Gastroesophageal sphincter (tissue), 4 donors: ENCODE data around the gene MFSD11. TPM values are rescaled to one million over a fixed set of nuclear protein-coding genes. Genes with fewer than 3 reads are reported as not detected.
A peak's percentile ranks its signal among the peaks of the same experiment; 100 is the strongest.
"Not testable (repeated sequence)": the region's sequence is repeated elsewhere in the genome, so short reads cannot be mapped to it uniquely, and the experiment has no call there.

Experiments used
- ATAC-seq: fragments of 150-250 bp; one replicate; pipeline ENCODE4 v1.9.1; 2016; ENCODE audit warnings: mild to moderate bottlenecking, moderate library complexity
- H3K27ac ChIP-seq, 4 donors: fragments of 200-600 bp; sonication (generic) in 3 of 4; 1 replicate in 3 of 4; 2 replicates in 1 of 4; pipeline ENCODE4 v1.5.1; 2016 to 2019
- H3K27me3 ChIP-seq: fragments of 200-600 bp; sonication (generic); one replicate; pipeline ENCODE4 v1.5.1; 2019
- H3K36me3 ChIP-seq, 2 donors: fragments of 200-600 bp; sonication (generic); one replicate each; pipeline ENCODE4 v1.5.1; 2019; ENCODE audit warnings: control low read depth in 1 of 2
- H3K4me1 ChIP-seq, 3 donors: fragments of 200-600 bp; sonication (generic); 1 replicate in 2 of 3; 2 replicates in 1 of 3; pipeline ENCODE4 v1.5.1; 2016 to 2019; ENCODE audit warnings: control low read depth in 2 of 3
- H3K4me3 ChIP-seq, 2 donors: fragments of 200-600 bp; sonication (generic); one replicate each; pipeline ENCODE4 v1.5.1; 2019; ENCODE audit warnings: mild to moderate bottlenecking in 1 of 2, moderate library complexity in 1 of 2
- H3K9me3 ChIP-seq, 3 donors: fragments of 200-600 bp; sonication (generic); one replicate each; pipeline ENCODE4 v1.5.1; 2017 to 2019; ENCODE audit warnings: control low read depth in 2 of 3
- EP300 ChIP-seq: sonication (generic); formaldehyde crosslinking; IDR thresholded peaks from one replicate; pipeline ENCODE4 v1.6.1; 2017; ENCODE audit warnings: antibody characterized with exemption, mild to moderate bottlenecking
- POLR2A ChIP-seq, 2 donors: fragments of 450-650 bp; IDR thresholded peaks; one replicate each; pipeline ENCODE4 v1.6.1; 2017; ENCODE audit warnings: antibody characterized with exemption in 2 of 2, mild to moderate bottlenecking in 2 of 2, moderate library complexity in 1 of 2
- POLR2AphosphoS5 ChIP-seq: sonication (generic); formaldehyde crosslinking; IDR thresholded peaks from one replicate; pipeline ENCODE4 v1.6.1; 2017; ENCODE audit warnings: antibody characterized with exemption
- WGBS, 2 donors: methylation state at CpG; one replicate each; pipeline ENCODE4 v1.1.5; 2018; ENCODE audit warnings: low coverage in 1 of 2; 5-methylcytosine and 5-hydroxymethylcytosine counted together
- total RNA-seq, 4 donors: library from RNA; depleted of rRNA; stranded (reverse); fragments of >200 nt; gene quantifications; one replicate each; pipeline ENCODE4 v1.1.0, GENCODE V29; 2016
- TF ChIP-seq, protein P1 (sequence below), 4 experiments: fragments of 200-600 bp in 2 of 4; fragments of 450-650 bp in 2 of 4; sonication (generic) in 1 of 4; IDR thresholded peaks; one replicate each; pipeline ENCODE4 v1.5.1; 2017 to 2019; ENCODE audit warnings: antibody characterized with exemption in 4 of 4, mild to moderate bottlenecking in 2 of 4, moderate library complexity in 2 of 4

Gene MFSD11
- total RNA-seq, 4 donors from 2014 or later = 18.4 to 27.8 (median 20.9) TPM

DNA sequence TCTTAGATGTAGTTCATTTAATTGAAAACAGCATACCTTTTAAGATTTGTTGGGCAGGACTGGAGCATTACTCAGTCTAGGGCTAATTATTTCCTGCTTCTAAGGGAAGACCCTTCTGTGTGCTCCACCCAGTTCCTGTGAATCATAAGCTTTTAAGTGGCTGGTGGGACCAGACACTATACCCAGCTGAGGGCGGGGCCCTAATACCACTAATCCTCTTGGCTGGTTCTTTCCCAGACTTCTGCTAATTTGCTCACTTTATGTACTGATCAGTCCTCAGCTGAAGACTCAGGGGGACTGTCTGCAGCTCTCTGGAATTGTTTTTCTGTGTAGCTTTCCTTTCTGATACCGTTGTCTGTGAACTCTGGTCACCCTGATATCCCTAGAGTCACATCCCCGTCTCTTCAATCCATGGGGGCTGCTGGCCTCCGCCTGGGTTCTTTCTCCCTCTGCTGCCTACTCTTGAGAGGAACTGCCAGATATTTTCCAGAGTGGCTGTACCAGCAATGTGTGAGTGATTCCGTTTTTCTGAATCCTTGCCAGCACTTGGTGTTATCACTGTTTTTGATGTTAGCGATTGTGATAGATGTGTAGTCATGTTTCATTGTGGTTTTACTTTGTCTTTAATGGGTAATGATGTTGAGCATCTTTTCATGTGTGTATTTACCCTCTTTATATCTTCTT lies 35.1 kb downstream of the MFSD11 start:
- Histone ChIP-seq H3K9me3 (no peaks in the 10 kb centered on the region), H3K36me3 (peaks cover 0 to 98% of the 10 kb centered on the region in 2 donors), H3K4me1 (no peaks in the 10 kb centered on the region), H3K4me3 (no peak overlapping the region), H3K27me3 (no peaks in the 10 kb centered on the region), H3K27ac (peak overlapping the region in 2 of 4 donors; percentile 14 to 37)
- WGBS, 2 donors = 57 to 70% methylated on average over 2 to 6 of the region's 6 CpGs
- peak; percentile 65 for ATAC-seq
- TF ChIP-seq POLR2AphosphoS5 (no peak), POLR2A (IDR thresholded peaks at IDR 0.05) (no peak)
- TF ChIP-seq, protein P1, sequence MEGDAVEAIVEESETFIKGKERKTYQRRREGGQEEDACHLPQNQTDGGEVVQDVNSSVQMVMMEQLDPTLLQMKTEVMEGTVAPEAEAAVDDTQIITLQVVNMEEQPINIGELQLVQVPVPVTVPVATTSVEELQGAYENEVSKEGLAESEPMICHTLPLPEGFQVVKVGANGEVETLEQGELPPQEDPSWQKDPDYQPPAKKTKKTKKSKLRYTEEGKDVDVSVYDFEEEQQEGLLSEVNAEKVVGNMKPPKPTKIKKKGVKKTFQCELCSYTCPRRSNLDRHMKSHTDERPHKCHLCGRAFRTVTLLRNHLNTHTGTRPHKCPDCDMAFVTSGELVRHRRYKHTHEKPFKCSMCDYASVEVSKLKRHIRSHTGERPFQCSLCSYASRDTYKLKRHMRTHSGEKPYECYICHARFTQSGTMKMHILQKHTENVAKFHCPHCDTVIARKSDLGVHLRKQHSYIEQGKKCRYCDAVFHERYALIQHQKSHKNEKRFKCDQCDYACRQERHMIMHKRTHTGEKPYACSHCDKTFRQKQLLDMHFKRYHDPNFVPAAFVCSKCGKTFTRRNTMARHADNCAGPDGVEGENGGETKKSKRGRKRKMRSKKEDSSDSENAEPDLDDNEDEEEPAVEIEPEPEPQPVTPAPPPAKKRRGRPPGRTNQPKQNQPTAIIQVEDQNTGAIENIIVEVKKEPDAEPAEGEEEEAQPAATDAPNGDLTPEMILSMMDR (IDR thresholded peaks at IDR 0.05) = no peak

DNA sequence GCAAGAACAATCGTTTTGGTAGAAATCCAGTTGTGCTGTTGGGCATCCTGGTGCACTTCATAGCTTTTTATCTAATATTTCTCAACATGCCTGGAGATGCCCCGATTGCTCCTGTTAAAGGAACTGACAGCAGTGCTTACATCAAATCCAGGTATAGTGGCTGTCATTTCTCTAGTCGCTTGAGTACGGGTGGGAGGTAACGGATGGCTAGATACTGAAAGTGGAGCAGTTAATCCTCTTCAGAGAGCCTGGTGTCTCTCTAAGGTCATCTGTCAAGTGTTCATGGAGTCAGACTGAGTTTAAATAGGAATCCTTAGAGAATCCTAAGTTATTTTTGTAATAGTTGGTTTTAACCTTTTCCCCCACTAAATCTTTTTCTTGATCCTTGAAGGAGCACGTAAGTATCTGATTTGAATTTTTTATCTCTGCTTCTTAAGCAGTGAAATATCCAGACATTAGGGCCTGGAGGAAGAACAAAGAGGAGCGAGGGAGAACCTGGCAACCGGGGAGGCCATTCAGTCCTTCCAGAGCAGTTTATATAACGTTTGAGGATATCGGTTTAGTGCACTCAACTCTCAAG lies 37.2 kb downstream of the MFSD11 start:
- no peak overlapping the region for H3K4me3 ChIP-seq
- WGBS, 2 donors = 80 to 94% methylated on average over 6 to 10 of the region's 10 CpGs
- no peaks in the 10 kb centered on the region for H3K27me3 ChIP-seq
- peaks cover 0 to 97% of the 10 kb centered on the region in 2 donors for H3K36me3 ChIP-seq
- H3K4me1 ChIP-seq = no peaks in the 10 kb centered on the region
- H3K9me3 ChIP-seq = no peaks in the 10 kb centered on the region
- TF ChIP-seq POLR2A (IDR thresholded peaks at IDR 0.05) (no peak), POLR2AphosphoS5 (no peak), EP300 (no peak)
- TF ChIP-seq, protein P1 (IDR thresholded peaks at IDR 0.05) = no peak
- H3K27ac ChIP-seq = no peak overlapping the region
- ATAC-seq = no peak

DNA sequence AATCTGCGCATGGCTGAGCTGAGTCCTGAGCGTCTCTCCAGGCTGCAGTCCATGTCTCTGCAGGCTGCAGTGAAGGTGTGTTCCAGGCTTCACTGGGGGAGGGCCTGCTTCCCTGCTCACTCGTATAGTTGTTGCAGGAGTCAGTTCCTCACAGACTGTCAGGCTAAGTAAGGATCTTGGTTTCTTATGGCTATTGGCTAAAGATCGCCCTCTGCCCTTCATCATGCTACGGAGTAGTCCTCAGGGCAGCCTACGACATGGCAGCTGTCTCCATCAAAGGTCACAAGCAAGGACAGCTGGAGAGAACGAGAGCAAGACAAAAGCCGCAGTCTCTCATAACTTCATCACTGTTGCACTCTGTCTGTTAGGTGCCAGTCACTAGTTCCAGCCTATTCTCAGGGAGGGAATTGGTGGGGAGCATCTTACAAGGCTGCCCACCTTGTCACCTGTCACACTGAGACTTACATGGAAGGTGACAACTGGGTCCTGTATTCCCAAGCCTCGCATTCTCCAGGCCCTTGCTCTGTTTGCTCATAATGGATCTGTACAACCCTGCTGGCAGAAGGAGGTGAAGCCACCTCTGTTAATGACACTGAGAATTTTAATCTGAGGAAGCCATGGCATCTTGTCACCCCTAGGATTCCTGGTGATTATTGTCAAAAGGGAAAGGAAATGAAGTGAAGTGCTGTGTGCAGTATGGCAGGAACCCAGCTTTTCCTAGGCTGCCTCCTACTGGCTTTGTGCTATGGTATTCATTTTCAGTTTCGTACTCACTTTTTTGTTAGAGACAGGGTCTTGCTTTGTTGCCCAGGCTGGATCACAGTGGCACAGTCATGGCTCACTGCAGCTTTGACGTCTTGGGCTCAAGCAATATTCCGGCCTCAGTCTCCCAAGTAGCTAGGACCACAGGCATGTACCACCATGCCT lies 43.4 kb downstream of the MFSD11 start:
- TF ChIP-seq POLR2A (IDR thresholded peaks at IDR 0.05) (no peak), POLR2AphosphoS5 (no peak), EP300 (no peak)
- TF ChIP-seq, protein P1 (IDR thresholded peaks at IDR 0.05) = no peak
- Histone ChIP-seq H3K36me3 (peaks cover 0 to 84% of the 10 kb centered on the region in 2 donors), H3K27me3 (no peaks in the 10 kb centered on the region), H3K27ac (no peak overlapping the region), H3K9me3 (no peaks in the 10 kb centered on the region), H3K4me1 (no peaks in the 10 kb centered on the region), H3K4me3 (no peak overlapping the region)
- ATAC-seq = no peak
- WGBS, 2 donors = 78 to 84% methylated on average over 3 to 8 of the region's 12 CpGs

DNA sequence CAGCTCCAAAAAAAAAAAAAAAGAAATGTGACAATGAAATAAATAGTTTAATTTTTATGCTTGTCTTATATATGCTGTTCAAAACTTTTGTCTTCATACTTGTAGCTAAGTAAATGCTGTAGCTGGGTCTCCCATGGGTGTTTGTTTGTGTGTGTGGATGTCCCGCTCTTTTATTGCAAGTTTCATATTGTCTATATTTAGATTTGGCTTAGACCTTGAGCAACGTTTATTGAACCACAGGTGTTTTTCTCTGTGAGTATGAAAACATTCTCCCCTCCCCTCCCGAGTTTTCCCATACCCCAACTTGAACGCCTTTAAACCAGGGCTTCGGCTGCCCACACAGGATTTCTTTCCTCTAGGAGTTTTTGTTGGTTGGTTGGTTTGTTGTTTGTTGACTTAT lies 45.2 kb downstream of the MFSD11 start:
- H3K4me1 ChIP-seq = no peaks in the 10 kb centered on the region
- H3K4me3 ChIP-seq = no peak overlapping the region
- no peak overlapping the region for H3K27ac ChIP-seq
- TF ChIP-seq POLR2A (IDR thresholded peaks at IDR 0.05) = no peak
- no peak for TF ChIP-seq POLR2AphosphoS5
- H3K9me3 ChIP-seq = no peaks in the 10 kb centered on the region
- 83 to 100% methylated on average over 1 to 5 of the region's 5 CpGs for WGBS, 2 donors
- H3K36me3 ChIP-seq = peaks cover 0 to 71% of the 10 kb centered on the region in 2 donors
- no peak for ATAC-seq
- no peaks in the 10 kb centered on the region for H3K27me3 ChIP-seq

DNA sequence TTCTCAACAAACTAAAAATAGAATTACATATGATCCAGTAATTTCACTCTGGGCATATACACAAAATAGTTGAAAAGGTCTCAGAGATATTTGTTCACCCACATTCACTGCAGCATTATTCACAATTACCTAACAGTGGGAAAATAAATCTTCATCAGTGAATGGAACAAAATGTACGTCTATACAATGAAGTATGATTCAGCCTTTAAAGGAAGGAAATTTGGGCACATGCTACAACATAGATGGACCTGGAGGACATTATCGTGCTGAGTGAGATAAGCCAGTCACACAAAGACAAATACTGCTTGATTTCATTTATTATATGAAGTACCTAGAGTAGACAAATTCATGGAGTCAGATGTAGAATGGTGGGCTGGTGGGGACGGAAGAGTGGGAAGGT lies 47.0 kb downstream of the MFSD11 start:
- Histone ChIP-seq H3K27me3 (no peaks in the 10 kb centered on the region), H3K9me3 (no peaks in the 10 kb centered on the region), H3K4me3 (no peak overlapping the region), H3K27ac (no peak overlapping the region), H3K36me3 (peaks cover 0 to 63% of the 10 kb centered on the region in 2 donors), H3K4me1 (no peaks in the 10 kb centered on the region)
- 66 to 74% methylated on average over 3 of the region's 3 CpGs for WGBS, 2 donors
- no peak for ATAC-seq
- no peak for TF ChIP-seq EP300
- TF ChIP-seq POLR2A (IDR thresholded peaks at IDR 0.05) = no peak
- TF ChIP-seq, protein P1 (IDR thresholded peaks at IDR 0.05) = no peak
- no peak for TF ChIP-seq POLR2AphosphoS5

DNA sequence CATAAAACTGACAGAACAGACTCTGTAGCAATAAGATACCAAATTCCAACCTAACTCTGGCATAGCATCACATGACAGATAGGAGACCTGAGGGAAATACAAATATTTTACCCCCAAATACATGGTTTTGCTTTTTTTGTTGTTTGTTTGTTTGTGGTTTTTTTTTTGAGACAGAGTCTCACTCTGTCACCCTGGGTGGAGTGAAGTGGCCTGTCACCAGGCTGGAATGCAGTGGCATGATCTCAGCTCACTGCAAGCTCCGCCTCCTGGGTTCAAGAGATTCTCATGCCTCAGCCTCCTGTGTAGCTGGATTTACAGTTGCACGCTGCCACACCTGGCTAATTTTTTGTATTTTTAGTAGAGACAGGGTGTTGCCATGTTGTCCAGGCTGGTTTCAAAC lies 49.9 kb downstream of the MFSD11 start:
- H3K9me3 ChIP-seq, H3K27me3 ChIP-seq, H3K4me3 ChIP-seq, H3K27ac ChIP-seq, ATAC-seq: not testable (repeated sequence)
- Histone ChIP-seq H3K4me1 (peaks cover 0 to 11% (median 4%) of the 10 kb centered on the region in 3 donors), H3K36me3 (peaks cover 0 to 35% of the 10 kb centered on the region in 2 donors)
- WGBS, 2 donors = 80 to 86% methylated on average over 1 of the region's 2 CpGs
